ENCODE results near the gene MORC3. TPM values are rescaled to one million over a fixed set of nuclear protein-coding genes. Genes with fewer than 3 reads are reported as not detected.
"Not testable (repeated sequence)": the region's sequence is repeated elsewhere in the genome, so short reads cannot be mapped to it uniquely, and the experiment has no call there.

Gene MORC3
- total and polyA plus RNA-seq, 2 experiments from 2014 or later: 15.6 to 31.8 TPM

DNA sequence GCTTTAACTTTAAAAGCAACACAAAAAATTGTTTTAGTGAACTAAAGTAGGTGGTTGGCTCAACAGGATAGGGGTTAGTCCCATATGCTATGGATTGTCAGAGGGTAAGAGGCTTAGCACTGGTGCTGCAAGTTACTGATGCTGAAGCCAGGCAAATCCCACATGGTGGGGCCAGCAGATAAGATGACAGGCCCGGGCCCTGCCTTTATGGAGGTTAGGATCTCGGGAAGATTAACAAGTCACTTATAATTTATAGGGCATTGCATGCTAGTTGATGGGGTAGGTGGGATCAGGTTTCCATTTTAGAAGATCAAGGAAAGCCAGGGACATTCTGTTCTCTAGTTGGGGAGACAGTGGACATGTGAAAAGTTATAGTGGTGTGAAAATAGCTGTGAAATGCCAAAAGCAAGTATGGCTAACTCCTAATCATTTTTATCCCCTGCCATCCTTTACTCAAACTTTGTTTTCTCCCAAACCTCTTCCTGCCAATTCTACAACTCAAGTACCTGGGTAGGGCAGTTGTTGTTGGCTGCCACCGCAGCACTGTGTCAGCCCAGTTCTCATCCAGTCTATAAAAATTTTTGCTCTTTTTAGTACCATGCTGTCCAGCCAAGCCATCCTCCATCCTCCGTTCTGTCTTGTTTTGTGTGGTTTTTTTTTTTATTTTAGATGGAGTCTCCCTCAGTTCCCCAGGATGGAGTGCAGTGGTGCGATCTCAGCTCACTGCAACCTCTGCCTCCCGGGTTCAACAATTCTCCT lies 75.5 kb downstream of the MORC3 start:
- no peak overlapping the region for H3K27ac ChIP-seq
- H3K9me3 ChIP-seq (ENCODE audit: low read depth): no peaks in the 10 kb centered on the region
- no peaks in the 10 kb centered on the region for H3K4me1 ChIP-seq (ENCODE audit: low read depth)
- no peak for DNase-seq (ENCODE audit: low read depth in 1 of 2, low spot score in 1 of 2)
- TF ChIP-seq, protein P1, sequence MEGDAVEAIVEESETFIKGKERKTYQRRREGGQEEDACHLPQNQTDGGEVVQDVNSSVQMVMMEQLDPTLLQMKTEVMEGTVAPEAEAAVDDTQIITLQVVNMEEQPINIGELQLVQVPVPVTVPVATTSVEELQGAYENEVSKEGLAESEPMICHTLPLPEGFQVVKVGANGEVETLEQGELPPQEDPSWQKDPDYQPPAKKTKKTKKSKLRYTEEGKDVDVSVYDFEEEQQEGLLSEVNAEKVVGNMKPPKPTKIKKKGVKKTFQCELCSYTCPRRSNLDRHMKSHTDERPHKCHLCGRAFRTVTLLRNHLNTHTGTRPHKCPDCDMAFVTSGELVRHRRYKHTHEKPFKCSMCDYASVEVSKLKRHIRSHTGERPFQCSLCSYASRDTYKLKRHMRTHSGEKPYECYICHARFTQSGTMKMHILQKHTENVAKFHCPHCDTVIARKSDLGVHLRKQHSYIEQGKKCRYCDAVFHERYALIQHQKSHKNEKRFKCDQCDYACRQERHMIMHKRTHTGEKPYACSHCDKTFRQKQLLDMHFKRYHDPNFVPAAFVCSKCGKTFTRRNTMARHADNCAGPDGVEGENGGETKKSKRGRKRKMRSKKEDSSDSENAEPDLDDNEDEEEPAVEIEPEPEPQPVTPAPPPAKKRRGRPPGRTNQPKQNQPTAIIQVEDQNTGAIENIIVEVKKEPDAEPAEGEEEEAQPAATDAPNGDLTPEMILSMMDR (IDR thresholded peaks at IDR 0.05; ENCODE audit: low read depth, low read length): no peak
- no peaks in the 10 kb centered on the region for H3K36me3 ChIP-seq
- no peaks in the 10 kb centered on the region for H3K27me3 ChIP-seq
- no peak overlapping the region for H3K4me3 ChIP-seq

DNA sequence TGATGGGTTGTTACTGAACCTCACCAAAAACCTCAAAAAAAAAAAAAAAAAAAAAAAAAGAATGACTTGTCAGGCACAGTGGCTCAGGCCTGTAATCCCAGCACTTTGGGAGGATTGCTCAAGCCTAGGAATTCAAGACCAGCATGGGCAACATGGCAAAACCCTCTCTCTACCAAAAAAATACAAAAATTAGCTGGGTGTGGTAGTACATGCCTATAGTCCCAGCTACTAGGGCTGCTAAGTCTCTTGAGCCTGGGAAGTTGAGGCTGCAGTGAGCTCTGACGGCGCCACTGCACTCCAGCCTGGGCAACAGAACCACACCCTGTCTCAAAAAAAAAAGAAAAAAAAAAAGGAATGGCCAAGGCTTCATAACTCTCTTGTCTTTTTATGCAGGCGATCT lies 76.3 kb downstream of the MORC3 start:
- H3K9me3 ChIP-seq (ENCODE audit: low read depth): no peaks in the 10 kb centered on the region
- H3K36me3 ChIP-seq: no peaks in the 10 kb centered on the region
- H3K4me3 ChIP-seq: no peak overlapping the region
- TF ChIP-seq, protein P1 (IDR thresholded peaks at IDR 0.05; ENCODE audit: low read depth, low read length): no peak
- DNase-seq (ENCODE audit: low read depth in 1 of 2, low spot score in 1 of 2): no peak
- no peaks in the 10 kb centered on the region for H3K4me1 ChIP-seq (ENCODE audit: low read depth)
- H3K27me3 ChIP-seq: no peaks in the 10 kb centered on the region
- no peak overlapping the region for H3K27ac ChIP-seq

DNA sequence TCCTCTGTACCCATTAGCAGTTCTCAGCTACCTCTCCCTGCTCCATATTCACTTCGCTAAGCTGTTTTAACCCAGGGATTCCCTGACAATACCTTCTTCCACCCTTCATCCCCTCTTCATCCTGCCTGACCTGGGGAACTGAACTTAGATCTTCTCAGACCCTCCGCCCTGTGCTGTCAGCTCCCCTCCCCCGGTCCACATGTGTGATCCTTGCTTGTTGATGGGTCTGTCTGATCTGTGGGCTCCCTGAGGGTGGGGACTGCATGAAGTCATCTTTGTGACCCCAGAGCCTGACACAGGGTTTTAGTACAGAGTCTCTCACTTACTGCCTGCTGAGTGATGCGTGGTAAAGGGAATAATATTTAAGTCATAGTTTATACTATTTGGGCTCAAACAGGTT lies 77.0 kb downstream of the MORC3 start:
- H3K4me3 ChIP-seq: no peak overlapping the region
- TF ChIP-seq, protein P1 (IDR thresholded peaks at IDR 0.05; ENCODE audit: low read depth, low read length): no peak
- no peaks in the 10 kb centered on the region for H3K36me3 ChIP-seq
- no peaks in the 10 kb centered on the region for H3K4me1 ChIP-seq (ENCODE audit: low read depth)
- no peaks in the 10 kb centered on the region for H3K9me3 ChIP-seq (ENCODE audit: low read depth)
- no peaks in the 10 kb centered on the region for H3K27me3 ChIP-seq
- DNase-seq (ENCODE audit: low read depth in 1 of 2, low spot score in 1 of 2): no peak
- H3K27ac ChIP-seq: no peak overlapping the region

DNA sequence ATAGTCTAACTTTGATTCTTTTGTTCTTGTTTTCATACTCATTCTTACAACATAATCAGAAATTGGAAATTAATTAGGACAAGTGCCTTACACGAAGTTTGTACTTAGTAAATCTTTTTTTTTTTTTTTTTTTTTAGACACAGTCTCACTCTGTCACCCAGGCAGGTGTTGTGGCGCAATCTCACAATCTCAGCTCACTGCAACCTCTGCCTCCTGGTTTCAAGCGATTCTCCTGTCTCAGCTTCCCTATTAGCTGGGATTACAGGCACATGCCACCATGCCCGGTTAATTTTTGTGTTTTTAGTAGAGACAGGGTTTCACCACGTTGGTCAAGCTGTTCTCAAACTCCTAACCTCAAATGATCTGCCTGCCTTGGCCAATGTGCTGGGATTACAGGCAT lies 77.6 kb downstream of the MORC3 start:
- DNase-seq (ENCODE audit: low read depth in 1 of 2, low spot score in 1 of 2): no peak
- TF ChIP-seq, protein P1 (IDR thresholded peaks at IDR 0.05; ENCODE audit: low read depth, low read length): no peak
- Histone ChIP-seq H3K27ac (no peak overlapping the region), H3K4me1 (ENCODE audit: low read depth) (no peaks in the 10 kb centered on the region), H3K4me3 (no peak overlapping the region), H3K36me3 (no peaks in the 10 kb centered on the region), H3K9me3 (ENCODE audit: low read depth) (no peaks in the 10 kb centered on the region), H3K27me3 (no peaks in the 10 kb centered on the region)

DNA sequence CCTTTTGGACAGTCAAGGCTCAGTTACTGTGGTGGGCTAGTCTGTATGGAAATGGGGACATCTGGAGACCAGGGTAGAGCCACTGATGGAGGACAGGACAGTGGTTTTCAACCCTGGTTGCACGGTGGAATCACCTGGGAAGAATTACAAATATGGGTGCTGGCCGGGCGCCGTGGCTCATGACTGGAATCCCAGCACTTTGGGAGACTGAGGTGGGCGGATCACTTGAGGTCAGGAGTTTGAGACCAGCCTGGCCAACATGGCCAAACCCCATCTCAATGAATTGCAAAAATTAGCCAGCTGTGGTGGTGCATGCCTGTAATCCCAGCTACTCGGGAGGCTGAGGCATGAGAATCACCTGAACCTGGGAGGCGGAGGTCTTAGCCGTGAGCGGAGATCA lies 79.7 kb downstream of the MORC3 start:
- H3K27ac ChIP-seq; H3K4me1 ChIP-seq (ENCODE audit: low read depth); H3K9me3 ChIP-seq (ENCODE audit: low read depth); H3K4me3 ChIP-seq; H3K36me3 ChIP-seq; H3K27me3 ChIP-seq; DNase-seq (ENCODE audit: low read depth in 1 of 2, low spot score in 1 of 2): not testable (repeated sequence)

DNA sequence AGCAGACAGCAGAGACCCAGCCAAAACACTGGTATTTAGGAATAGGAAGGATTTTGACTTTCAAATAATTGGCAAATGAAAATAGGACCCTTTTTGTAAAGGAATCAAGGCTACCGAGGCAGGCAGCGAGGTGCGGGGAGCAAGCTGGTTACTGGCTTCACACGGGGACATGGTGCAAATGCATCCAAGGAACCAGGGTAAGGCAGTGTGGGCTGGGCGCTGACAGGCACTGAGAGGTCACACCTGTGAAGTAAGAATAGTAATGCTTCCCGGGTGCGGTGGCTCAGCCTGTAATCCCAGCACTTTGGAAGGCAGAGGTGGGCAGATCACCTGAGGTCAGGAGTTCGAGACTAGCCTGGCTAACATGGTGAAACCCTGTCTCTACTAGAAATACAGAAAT lies 80.7 kb downstream of the MORC3 start:
- no peak for DNase-seq (ENCODE audit: low read depth in 1 of 2, low spot score in 1 of 2)
- H3K4me3 ChIP-seq: no peak overlapping the region
- no peak overlapping the region for H3K27ac ChIP-seq
- H3K36me3 ChIP-seq: no peaks in the 10 kb centered on the region
- no peaks in the 10 kb centered on the region for H3K9me3 ChIP-seq (ENCODE audit: low read depth)
- TF ChIP-seq, protein P1 (IDR thresholded peaks at IDR 0.05; ENCODE audit: low read depth, low read length): no peak
- no peaks in the 10 kb centered on the region for H3K4me1 ChIP-seq (ENCODE audit: low read depth)
- no peaks in the 10 kb centered on the region for H3K27me3 ChIP-seq
